Esophagus (tissue), 2 donors: Measurements from ENCODE around the gene ZNG1B. TPM values are rescaled to one million over a fixed set of nuclear protein-coding genes. Genes with fewer than 3 reads are reported as not detected.
A peak's percentile ranks its signal among the peaks of the same experiment; 100 is the strongest.
"Not testable (repeated sequence)": the region's sequence is repeated elsewhere in the genome, so short reads cannot be mapped to it uniquely, and the experiment has no call there.

Experiments
- H3K27ac ChIP-seq, 2 donors: one replicate each; pipeline ENCODE4 v1.5.1; 2013; ENCODE audit warnings: low read depth in 2 of 2, mild to moderate bottlenecking in 2 of 2, inconsistent platforms in 1 of 2, low read length in 1 of 2, moderate library complexity in 1 of 2
- H3K27me3 ChIP-seq, 2 donors: one replicate each; pipeline ENCODE4 v1.6.1; 2013; ENCODE audit warnings: low read length in 2 of 2, control low read depth in 1 of 2, mild to moderate bottlenecking in 1 of 2; ENCODE audit not compliant: insufficient read depth in 2 of 2, control insufficient read depth in 1 of 2
- H3K36me3 ChIP-seq, 2 donors: one replicate each; pipeline ENCODE4 v1.6.1; 2013; ENCODE audit warnings: low read length in 1 of 2; ENCODE audit not compliant: control insufficient read depth in 2 of 2, insufficient read depth in 2 of 2
- H3K4me1 ChIP-seq, 2 donors: one replicate each; pipeline ENCODE4 v1.6.1; 2013; ENCODE audit warnings: low read length in 1 of 2; ENCODE audit not compliant: control insufficient read depth in 2 of 2, insufficient read depth in 2 of 2
- H3K4me3 ChIP-seq, 2 donors: one replicate each; pipeline ENCODE4 v1.5.1; 2013; ENCODE audit warnings: low read length in 2 of 2, mild to moderate bottlenecking in 2 of 2, low read depth in 1 of 2, moderate library complexity in 1 of 2
- H3K9me3 ChIP-seq, 2 donors: one replicate each; pipeline ENCODE4 v1.6.1; 2013; ENCODE audit warnings: mild to moderate bottlenecking in 2 of 2, low read depth in 1 of 2, low read length in 1 of 2, moderate library complexity in 1 of 2; ENCODE audit not compliant: control insufficient read depth in 2 of 2, insufficient read depth in 1 of 2
- WGBS, 2 donors: extraction: QIAGEN DNeasy Blood & Tissue Kit; methylation state at CpG; one replicate each; pipeline ENCODE4 v1.1.7; 2013; 5-methylcytosine and 5-hydroxymethylcytosine counted together
- polyA plus RNA-seq, 2 donors: library from polyadenylated mRNA; stranded (reverse); fragments of 200-250 nt; gene quantifications; one replicate each; pipeline ENCODE4 v1.2.3, GENCODE V29; 2013
- donor health status: healthy with polysubstance abuse.
- donor health status: Bipolar disorder and iron deficiency.

ZNG1B gene
- polyA plus RNA-seq, 2 donors: 24.1 to 24.9 TPM

- not testable (repeated sequence) for H3K27me3 ChIP-seq
- H3K27ac ChIP-seq: peak overlapping the region in 1 of 2 donors; percentile 85
- 21 to 28% methylated on average over 4 to 6 of the region's 9 CpGs for WGBS, 2 donors
Measured at GRCh38 chr2:113542529-113542928, 105.0 kb downstream of the ZNG1B start.

More at GRCh38 chr2:113542529-113542928, 105.0 kb downstream of the ZNG1B start:
- not testable (repeated sequence) for H3K4me3 ChIP-seq, H3K4me1 ChIP-seq, H3K9me3 ChIP-seq, H3K36me3 ChIP-seq

Other genes starting within 250 kb of the ZNG1B start
- 1 to 10 TPM in 1 of 2 donors, under 1 TPM in 1; 0.28 to 4.0 TPM for gene PAX8, start 158.8 kb upstream of the ZNG1B start, polyA plus RNA-seq
- under 1 TPM; 0.02 to 0.22 TPM for gene FOXD4L1, start 61.0 kb downstream of the ZNG1B start, polyA plus RNA-seq
- 10 to 100 TPM in 1 of 2 donors, 1 to 10 TPM in 1; 5.6 to 10.7 TPM for gene RABL2A, start 189.6 kb downstream of the ZNG1B start, polyA plus RNA-seq